HEK293 (cell line): Measurements from ENCODE around the gene REM2.
"Not testable (repeated sequence)": the region's sequence is repeated elsewhere in the genome, so short reads cannot be mapped to it uniquely, and the experiment has no call there.

ENCODE experiments used
- CTCF ChIA-PET: fragments of 350-600 bp; formaldehyde crosslinking; extraction: SDS; loops from one replicate; lab custom pipeline; 2021; ENCODE audit warnings: antibody characterized with exemption; lab: Yijun Ruan, JAX
- POLR2A ChIA-PET: fragments of 300-600 bp; formaldehyde crosslinking; extraction: SDS; loops from one replicate; lab custom pipeline; 2020; ENCODE audit warnings: antibody characterized with exemption, inconsistent platforms; lab: Yijun Ruan, JAX
- H3K27ac ChIP-seq: fragments of 200-500 bp; sonication (Bioruptor generic); 2 replicates; pipeline ENCODE4 v1.5.1; 2014; ENCODE audit warnings: low read depth, low read length, control low read depth, inconsistent platforms; ENCODE audit errors: extremely low read depth
- H3K36me3 ChIP-seq, 2 experiments: fragments of 200-500 bp in 1 of 2; sonication (Bioruptor generic) in 1 of 2; 1 replicate in 1 of 2; 2 replicates in 1 of 2; pipeline ENCODE4 v1.5.1; 2014 to 2017; ENCODE audit warnings: inconsistent platforms in 2 of 2, low read length in 2 of 2; ENCODE audit not compliant: control insufficient read depth in 2 of 2, insufficient read depth in 1 of 2
- H3K4me1 ChIP-seq: fragments of 200-500 bp; sonication (Bioruptor generic); 2 replicates; pipeline ENCODE4 v1.5.1; 2014; ENCODE audit warnings: mild to moderate bottlenecking, low read length, inconsistent platforms; ENCODE audit not compliant: control insufficient read depth, insufficient read depth
- H3K4me3 ChIP-seq: 2 replicates; pipeline ENCODE4 v1.5.1; 2011; ENCODE audit warnings: low read depth, mild to moderate bottlenecking, control low read depth, low read length, moderate library complexity
- H3K9me3 ChIP-seq: fragments of 200-500 bp; sonication (Bioruptor generic); 2 replicates; pipeline ENCODE4 v1.5.1; 2014; ENCODE audit warnings: low read depth, low read length, inconsistent platforms; ENCODE audit not compliant: control insufficient read depth, insufficient read depth
- OVOL3 ChIP-seq: fragments of 450-650 bp; formaldehyde crosslinking; IDR thresholded peaks from 2 replicates; pipeline ENCODE4 v1.5.1; 2016; ENCODE audit warnings: missing biosample characterization, missing genetic modification characterization
- PATZ1 ChIP-seq: fragments of 450-650 bp; formaldehyde crosslinking; IDR thresholded peaks from 2 replicates; pipeline ENCODE4 v1.5.1; 2016; ENCODE audit warnings: missing biosample characterization, missing genetic modification characterization
- ZBTB11 ChIP-seq: fragments of 450-650 bp; formaldehyde crosslinking; conservative IDR thresholded peaks from 2 replicates; pipeline ENCODE4 v1.5.1; 2016; ENCODE audit warnings: low read depth, missing biosample characterization, missing genetic modification characterization
- ZBTB49 ChIP-seq: fragments of 450-650 bp; formaldehyde crosslinking; IDR thresholded peaks from 2 replicates; pipeline ENCODE4 v1.5.1; 2016; ENCODE audit warnings: missing biosample characterization, missing genetic modification characterization, low read depth
- ZFP3 ChIP-seq: fragments of 450-650 bp; formaldehyde crosslinking; IDR thresholded peaks from 2 replicates; pipeline ENCODE4 v1.5.1; 2016; ENCODE audit warnings: low read depth, missing biosample characterization, missing genetic modification characterization
- ZFP37 ChIP-seq: fragments of 450-650 bp; formaldehyde crosslinking; IDR thresholded peaks from 2 replicates; pipeline ENCODE4 v1.5.1; 2016; ENCODE audit warnings: missing biosample characterization, missing genetic modification characterization
- ZIC2 ChIP-seq: fragments of 450-650 bp; formaldehyde crosslinking; IDR thresholded peaks from 2 replicates; pipeline ENCODE4 v1.5.1; 2016; ENCODE audit warnings: missing biosample characterization, missing genetic modification characterization
- ZNF138 ChIP-seq: fragments of 450-650 bp; formaldehyde crosslinking; IDR thresholded peaks from 2 replicates; pipeline ENCODE4 v1.5.1; 2016; ENCODE audit warnings: missing biosample characterization, missing genetic modification characterization, borderline replicate concordance
- ZNF510 ChIP-seq: fragments of 450-650 bp; formaldehyde crosslinking; IDR thresholded peaks from 2 replicates; pipeline ENCODE4 v1.5.1; 2018; ENCODE audit warnings: mild to moderate bottlenecking, missing genetic modification characterization, missing biosample characterization; ENCODE audit not compliant: insufficient replicate concordance
- ZNF571 ChIP-seq: fragments of 450-650 bp; formaldehyde crosslinking; IDR thresholded peaks from 2 replicates; pipeline ENCODE4 v1.5.0; 2017; ENCODE audit warnings: missing biosample characterization, missing genetic modification characterization
- ZNF629 ChIP-seq: fragments of 450-650 bp; formaldehyde crosslinking; IDR thresholded peaks from 2 replicates; pipeline ENCODE4 v1.5.1; 2017; ENCODE audit warnings: missing biosample characterization, missing genetic modification characterization
- ZNF664 ChIP-seq: fragments of 450-650 bp; formaldehyde crosslinking; IDR thresholded peaks from 2 replicates; pipeline ENCODE4 v1.5.1; 2016; ENCODE audit warnings: missing biosample characterization, missing genetic modification characterization

The REM2 gene

GRCh38 chr14:22910916-22911315 lies 27.9 kb downstream of the REM2 start:
- ChIA-PET POLR2A (no interaction called here), CTCF (interaction anchor here (0.5 to 2.1 kb wide), 4 partner anchors 11 to 168 kb away, joined by 3 to 7 read pairs (median 3); no protein-coding TSS in a partner anchor)
- Histone ChIP-seq H3K4me1 (no peaks in the 10 kb centered on the region), H3K36me3 (peaks cover 56 to 63% of the 10 kb centered on the region in 2 experiments), H3K27ac (no peak overlapping the region), H3K4me3 (no peak overlapping the region), H3K9me3 (no peaks in the 10 kb centered on the region)
- TF ChIP-seq PATZ1 (tag by site-specific recombination): no peak
- no peak for TF ChIP-seq ZNF138 (tag by site-specific recombination)
- no peak for TF ChIP-seq ZNF629 (tag by site-specific recombination)
- no peak for TF ChIP-seq ZNF510 (tag by site-specific recombination)
- TF ChIP-seq ZIC2: no peak
- no peak for TF ChIP-seq ZFP37
- TF ChIP-seq ZFP3 (tag by site-specific recombination): no peak
- no peak for TF ChIP-seq ZNF664 (tag by site-specific recombination)

GRCh38 chr14:22914836-22915235 lies 31.8 kb downstream of the REM2 start:
- H3K27ac ChIP-seq, H3K4me1 ChIP-seq, H3K9me3 ChIP-seq, H3K4me3 ChIP-seq: not testable (repeated sequence)
- H3K36me3 ChIP-seq: peaks cover 34 to 38% of the 10 kb centered on the region in 2 experiments
- POLR2A ChIA-PET: interaction anchor here (1.1 kb wide), 1 partner anchor 11 kb away, joined by 5 read pairs; no protein-coding TSS in a partner anchor
- CTCF ChIA-PET: interaction anchor here (0.6 to 6.1 kb wide), 2 partner anchors 14 to 27 kb away, joined by 3 to 41 read pairs; no protein-coding TSS in a partner anchor

- Histone ChIP-seq H3K4me3 (no peak overlapping the region), H3K4me1 (peaks cover 5% of the 10 kb centered on the region; the same call in 1 of the 2 replicates), H3K9me3 (no peaks in the 10 kb centered on the region), H3K36me3 (peaks cover 33 to 41% of the 10 kb centered on the region in 2 experiments), H3K27ac (no peak overlapping the region)
- POLR2A ChIA-PET: interaction anchor here (0.7 to 1.1 kb wide), 3 partner anchors 11 to 66 kb away, joined by 3 to 5 read pairs (median 4); no protein-coding TSS in a partner anchor
- TF ChIP-seq ZNF571 (no peak), OVOL3 (tag by site-specific recombination) (no peak), ZBTB11 (no peak), ZBTB49 (tag by site-specific recombination) (no peak)
- CTCF ChIA-PET: interaction anchor here (0.5 to 6.1 kb wide), 3 partner anchors 15 to 169 kb away, joined by 3 to 41 read pairs (median 3); no protein-coding TSS in a partner anchor
These were observed 33.0 kb downstream of the REM2 start for GRCh38 chr14:22915886-22916521.
